H9 (cell line): ENCODE data around the gene NYAP2. TPM values are rescaled to one million over a fixed set of nuclear protein-coding genes. Genes with fewer than 3 reads are reported as not detected.

Experiments
- DNase-seq: peaks from one replicate; pipeline ENCODE4 v3.0.0-alpha.2; 2017
- H2AFZ ChIP-seq: one replicate; pipeline ENCODE4 v1.6.1; 2013; ENCODE audit warnings: mild to moderate bottlenecking, low read length, control low read depth, moderate library complexity
- H2AK5ac ChIP-seq: 2 replicates; pipeline ENCODE4 v1.6.1; 2013; ENCODE audit warnings: low read length, control low read depth, mixed read lengths; ENCODE audit not compliant: insufficient read length
- H2BK120ac ChIP-seq: one replicate; pipeline ENCODE4 v1.6.1; 2013; ENCODE audit warnings: low read depth, mild to moderate bottlenecking, low read length, control low read depth, inconsistent platforms; ENCODE audit not compliant: poor library complexity, severe bottlenecking
- H2BK12ac ChIP-seq: 2 replicates; pipeline ENCODE4 v1.6.1; 2013; ENCODE audit warnings: low read length, control low read depth, mixed read lengths, low read depth; ENCODE audit not compliant: insufficient read length
- H2BK15ac ChIP-seq: 2 replicates; pipeline ENCODE4 v1.6.1; 2013; ENCODE audit warnings: low read depth, low read length, control low read depth
- H2BK20ac ChIP-seq: one replicate; pipeline ENCODE4 v1.6.1; 2013; ENCODE audit warnings: low read depth, mild to moderate bottlenecking, low read length, control low read depth, inconsistent platforms; ENCODE audit not compliant: poor library complexity, severe bottlenecking
- H2BK5ac ChIP-seq: 2 replicates; pipeline ENCODE4 v1.6.1; 2013; ENCODE audit warnings: low read length, control low read depth, mixed read lengths; ENCODE audit not compliant: insufficient read length
- H3K14ac ChIP-seq: 2 replicates; pipeline ENCODE4 v1.6.1; 2013; ENCODE audit warnings: low read length, control low read depth; ENCODE audit not compliant: insufficient read depth
- H3K18ac ChIP-seq: 2 replicates; pipeline ENCODE4 v1.6.1; 2013; ENCODE audit warnings: low read depth, mild to moderate bottlenecking, mixed read lengths, low read length, control low read depth; ENCODE audit not compliant: insufficient read length
- H3K23ac ChIP-seq: 2 replicates; pipeline ENCODE4 v1.6.1; 2013; ENCODE audit warnings: low read length, control low read depth, mixed read lengths, low read depth; ENCODE audit not compliant: insufficient read length
- H3K23me2 ChIP-seq: 2 replicates; pipeline ENCODE4 v1.6.1; 2013; ENCODE audit warnings: low read depth, mild to moderate bottlenecking, mixed read lengths, low read length, control low read depth; ENCODE audit not compliant: insufficient read length, poor library complexity, severe bottlenecking
- H3K27ac ChIP-seq: 2 replicates; pipeline ENCODE4 v1.5.1; 2013; ENCODE audit warnings: low read length, control low read depth, mixed read lengths, low read depth; ENCODE audit not compliant: insufficient read length
- H3K27me3 ChIP-seq: 2 replicates; pipeline ENCODE4 v1.6.1; 2013; ENCODE audit warnings: low read length, control low read depth, inconsistent platforms; ENCODE audit not compliant: insufficient read depth
- H3K4ac ChIP-seq: 2 replicates; pipeline ENCODE4 v1.6.1; 2013; ENCODE audit warnings: low read depth, mild to moderate bottlenecking, control low read depth, inconsistent platforms, low read length, moderate library complexity
- H3K4me1 ChIP-seq: 2 replicates; pipeline ENCODE4 v1.6.1; 2013; ENCODE audit warnings: low read length, control low read depth, inconsistent platforms; ENCODE audit not compliant: insufficient read depth
- H3K4me2 ChIP-seq: 2 replicates; pipeline ENCODE4 v1.6.1; 2013; ENCODE audit warnings: low read length, control low read depth, mixed read lengths; ENCODE audit not compliant: insufficient read length, insufficient read depth
- H3K56ac ChIP-seq: 2 replicates; pipeline ENCODE4 v1.6.1; 2013; ENCODE audit warnings: low read depth, mild to moderate bottlenecking, mixed read lengths, low read length, control low read depth; ENCODE audit not compliant: insufficient read length
- H3K79me1 ChIP-seq: 2 replicates; pipeline ENCODE4 v1.6.1; 2013; ENCODE audit warnings: low read depth, mild to moderate bottlenecking, moderate library complexity, low read length, control low read depth, inconsistent platforms; ENCODE audit not compliant: insufficient read depth, poor library complexity, severe bottlenecking
- H3K79me2 ChIP-seq: 2 replicates; pipeline ENCODE4 v1.6.1; 2013; ENCODE audit warnings: low read length, control low read depth, inconsistent platforms; ENCODE audit not compliant: insufficient read depth
- H3K9ac ChIP-seq: 2 replicates; pipeline ENCODE4 v1.6.1; 2013; ENCODE audit warnings: low read length, control low read depth, mixed read lengths; ENCODE audit not compliant: insufficient read length; ENCODE audit errors: extremely low read depth
- H3K9me3 ChIP-seq: one replicate; pipeline ENCODE4 v1.6.1; 2013; ENCODE audit warnings: low read depth, low read length, inconsistent platforms; ENCODE audit not compliant: control insufficient read depth
- H3T11ph ChIP-seq: one replicate; pipeline ENCODE4 v1.6.1; 2013; ENCODE audit warnings: mild to moderate bottlenecking, low read length, control low read depth, inconsistent platforms
- H4K20me1 ChIP-seq: one replicate; pipeline ENCODE4 v1.6.1; 2013; ENCODE audit not compliant: control insufficient read depth, insufficient read length, insufficient read depth
- H4K5ac ChIP-seq: 2 replicates; pipeline ENCODE4 v1.6.1; 2013; ENCODE audit warnings: low read depth, mild to moderate bottlenecking, mixed read lengths, low read length, control low read depth; ENCODE audit not compliant: insufficient read length
- H4K8ac ChIP-seq: replicated peaks from 2 replicates; pipeline ENCODE4 v1.6.1; 2013; ENCODE audit warnings: low read length, control low read depth, mixed read lengths, low read depth; ENCODE audit not compliant: insufficient read length
- H4K91ac ChIP-seq: 2 replicates; pipeline ENCODE4 v1.6.1; 2013; ENCODE audit warnings: low read depth, mild to moderate bottlenecking, moderate library complexity, mixed read lengths, low read length, control low read depth; ENCODE audit not compliant: insufficient read length
- H3K27ac Mint-ChIP-seq, 3 experiments: 2 replicates in 2 of 3; 3 replicates in 1 of 3; pipeline ENCODE4 v1.8.0; 2020 to 2021; ENCODE audit warnings: mixed read lengths in 3 of 3, mild to moderate bottlenecking in 1 of 3, moderate library complexity in 1 of 3
- H3K27me3 Mint-ChIP-seq: 2 replicates; pipeline ENCODE4 v1.8.0; 2021; ENCODE audit warnings: low read depth, mild to moderate bottlenecking, moderate library complexity, mixed read lengths
- H3K36me3 Mint-ChIP-seq, 3 experiments: 2 replicates in 2 of 3; 3 replicates in 1 of 3; pipeline ENCODE4 v1.8.0; 2020 to 2021; ENCODE audit warnings: low read depth in 3 of 3, mixed read lengths in 3 of 3; ENCODE audit not compliant: insufficient read depth in 1 of 3
- H3K4me1 Mint-ChIP-seq, 2 experiments: 2 replicates each; pipeline ENCODE4 v1.8.0; 2020; ENCODE audit warnings: mixed read lengths in 2 of 2
- H3K4me3 Mint-ChIP-seq, 2 experiments: 2 replicates in 1 of 2; 3 replicates in 1 of 2; pipeline ENCODE4 v1.8.0; 2020 to 2021; ENCODE audit warnings: mild to moderate bottlenecking in 2 of 2, mixed read lengths in 2 of 2, moderate library complexity in 1 of 2
- H3K9me3 Mint-ChIP-seq, 2 experiments: 2 replicates in 1 of 2; 3 replicates in 1 of 2; pipeline ENCODE4 v1.8.0; 2020; ENCODE audit warnings: mild to moderate bottlenecking in 2 of 2, mixed read lengths in 2 of 2, moderate library complexity in 1 of 2
- CTCF ChIP-seq: fragments of 200-600 bp; sonication (generic); conservative IDR thresholded peaks from 3 replicates; pipeline ENCODE4 v1.8.0; 2021; ENCODE audit warnings: antibody characterized with exemption, mild to moderate bottlenecking
- WGBS: extraction: QIAGEN DNeasy Blood & Tissue Kit; methylation state at CpG from one replicate; pipeline ENCODE4 v1.1.7; 2013; ENCODE audit warnings: missing lambda C conversion rate, low lambda C conversion rate, mixed read lengths; ENCODE audit not compliant: insufficient read length; ENCODE audit errors: extremely low coverage; 5-methylcytosine and 5-hydroxymethylcytosine counted together
- total RNA-seq: library from RNA; stranded (reverse); gene quantifications from 2 replicates; pipeline ENCODE4 v1.2.1, GENCODE V29; 2021

Gene NYAP2
- total RNA-seq, 1 experiment from 2014 or later = not detected

- no peaks in the 10 kb centered on the region for H3K4me1 Mint-ChIP-seq
- no CpG with 5 or more reads among the region's 2 CpGs for WGBS
Measured at GRCh38 chr2:225536036-225536435, 136.5 kb downstream of the NYAP2 start.

More at GRCh38 chr2:225536036-225536435, 136.5 kb downstream of the NYAP2 start:
- H2AFZ ChIP-seq = no peak overlapping the region
- no peak overlapping the region for H2AK5ac ChIP-seq
- no peaks in the 10 kb centered on the region for H3K27me3 Mint-ChIP-seq
- H3K79me1 ChIP-seq = no peaks in the 10 kb centered on the region
- H3K4ac ChIP-seq = no peak overlapping the region
- TF ChIP-seq CTCF = no peak
- no peaks in the 10 kb centered on the region for H3K27me3 ChIP-seq
- no peak overlapping the region for H2BK120ac ChIP-seq
- H3K27ac ChIP-seq = no peak overlapping the region
- no peak overlapping the region for H3K14ac ChIP-seq
- H3K18ac ChIP-seq = no peak overlapping the region
- peaks cover 7 to 8% of the 10 kb centered on the region in 2 experiments; a peak in 4 of 5 replicates for H3K9me3 Mint-ChIP-seq
- no peak overlapping the region for H3K9ac ChIP-seq
- no peak overlapping the region for H2BK15ac ChIP-seq
- no peak overlapping the region for H2BK12ac ChIP-seq
- H2BK5ac ChIP-seq = no peak overlapping the region
- H4K20me1 ChIP-seq = no peaks in the 10 kb centered on the region
- H2BK20ac ChIP-seq = no peak overlapping the region
- H4K8ac ChIP-seq = no peak overlapping the region
- H4K91ac ChIP-seq = no peak overlapping the region
- no peak overlapping the region for H4K5ac ChIP-seq
- H3K23ac ChIP-seq = no peak overlapping the region
- H3K4me3 Mint-ChIP-seq = no peak overlapping the region
- H3K36me3 Mint-ChIP-seq = 0 out of 7 replicates have a peak, but pooled peaks cover 0 to 3% (median 0%) of the 10 kb centered on the region in 3 experiments
- H3K27ac Mint-ChIP-seq = peak overlapping the region in 1 of 3 experiments; percentile 49; a peak in 1 of 7 replicates
- no peak overlapping the region for H3K56ac ChIP-seq
- no peak overlapping the region for H3K4me2 ChIP-seq
- no peaks in the 10 kb centered on the region for H3K9me3 ChIP-seq
- H3K4me1 ChIP-seq = no peaks in the 10 kb centered on the region
- no peaks in the 10 kb centered on the region for H3K79me2 ChIP-seq
- DNase-seq = no peak
- H3T11ph ChIP-seq = no peak overlapping the region
- no peaks in the 10 kb centered on the region for H3K23me2 ChIP-seq
